ENCODE data around the gene SLC30A1. TPM values are rescaled to one million over a fixed set of nuclear protein-coding genes. Genes with fewer than 3 reads are reported as not detected.
A peak's percentile ranks its signal among the peaks of the same experiment; 100 is the strongest.

SLC30A1 gene
- polyA plus RNA-seq, 1 donor from 2014 or later, result 6.5 TPM

DNA sequence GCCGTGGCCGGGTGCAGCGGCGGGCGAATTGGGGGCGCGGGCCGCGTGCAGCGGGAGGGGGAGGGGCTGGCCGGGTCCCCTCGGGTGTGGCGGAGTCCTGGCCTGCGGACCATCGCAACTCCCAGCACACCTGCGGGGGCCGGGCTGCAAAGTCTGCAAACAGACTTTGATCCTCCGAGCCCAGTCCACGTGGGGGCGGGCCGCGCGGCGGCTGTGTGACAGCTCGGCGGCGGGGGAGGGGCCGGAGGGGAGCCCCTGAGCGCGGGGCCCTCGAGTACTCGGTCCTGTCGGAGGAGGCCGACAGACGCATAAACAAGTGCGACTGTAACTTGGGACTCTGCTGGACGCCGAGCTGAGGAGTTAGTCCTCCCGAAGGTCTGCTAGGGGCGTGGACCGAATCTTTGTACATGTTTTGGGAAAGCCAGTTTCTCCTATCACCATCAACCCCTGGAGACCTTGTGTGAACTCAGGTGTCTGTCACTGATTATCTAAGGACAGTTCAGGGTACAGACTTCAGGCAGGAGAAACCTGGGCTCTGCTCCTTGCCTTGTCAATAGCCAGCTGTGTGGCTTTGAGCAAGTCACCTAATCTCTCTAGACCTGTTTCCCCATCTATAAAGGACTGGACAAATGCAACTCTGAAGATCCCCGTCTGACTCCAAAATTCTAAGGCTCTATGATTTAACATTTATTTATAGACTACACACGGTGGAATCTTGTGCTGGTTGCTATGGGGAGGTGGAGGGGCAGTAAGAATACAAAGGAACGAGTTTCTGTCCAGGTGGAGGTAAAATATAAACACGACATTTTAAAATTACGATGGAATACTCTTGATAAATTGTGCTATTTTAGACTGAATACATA lies 710 bp upstream of the SLC30A1 start:
- TF ChIP-seq EP300 (conservative IDR thresholded peaks at IDR 0.05; ENCODE audit: poor library complexity, severe bottlenecking) (no peak), EZH2 (IDR thresholded peaks at IDR 0.05; ENCODE audit: borderline replicate concordance, insufficient read depth, low read length, poor library complexity, severe bottlenecking) (no peak), POLR2AphosphoS5 (IDR thresholded peaks at IDR 0.05) (no peak), MXI1 (conservative IDR thresholded peaks at IDR 0.05; ENCODE audit: poor library complexity, severe bottlenecking) (no peak), TAF1 (IDR thresholded peaks at IDR 0.05; ENCODE audit: low read depth) (no peak), SMC3 (conservative IDR thresholded peaks at IDR 0.05; ENCODE audit: poor library complexity) (no peak), RAD21 (conservative IDR thresholded peaks at IDR 0.05) (no peak)
- TF ChIP-seq, protein P1, sequence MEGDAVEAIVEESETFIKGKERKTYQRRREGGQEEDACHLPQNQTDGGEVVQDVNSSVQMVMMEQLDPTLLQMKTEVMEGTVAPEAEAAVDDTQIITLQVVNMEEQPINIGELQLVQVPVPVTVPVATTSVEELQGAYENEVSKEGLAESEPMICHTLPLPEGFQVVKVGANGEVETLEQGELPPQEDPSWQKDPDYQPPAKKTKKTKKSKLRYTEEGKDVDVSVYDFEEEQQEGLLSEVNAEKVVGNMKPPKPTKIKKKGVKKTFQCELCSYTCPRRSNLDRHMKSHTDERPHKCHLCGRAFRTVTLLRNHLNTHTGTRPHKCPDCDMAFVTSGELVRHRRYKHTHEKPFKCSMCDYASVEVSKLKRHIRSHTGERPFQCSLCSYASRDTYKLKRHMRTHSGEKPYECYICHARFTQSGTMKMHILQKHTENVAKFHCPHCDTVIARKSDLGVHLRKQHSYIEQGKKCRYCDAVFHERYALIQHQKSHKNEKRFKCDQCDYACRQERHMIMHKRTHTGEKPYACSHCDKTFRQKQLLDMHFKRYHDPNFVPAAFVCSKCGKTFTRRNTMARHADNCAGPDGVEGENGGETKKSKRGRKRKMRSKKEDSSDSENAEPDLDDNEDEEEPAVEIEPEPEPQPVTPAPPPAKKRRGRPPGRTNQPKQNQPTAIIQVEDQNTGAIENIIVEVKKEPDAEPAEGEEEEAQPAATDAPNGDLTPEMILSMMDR (IDR thresholded peaks at IDR 0.05; ENCODE audit: poor library complexity, severe bottlenecking), result no peak
- TF ChIP-seq, protein P2, sequence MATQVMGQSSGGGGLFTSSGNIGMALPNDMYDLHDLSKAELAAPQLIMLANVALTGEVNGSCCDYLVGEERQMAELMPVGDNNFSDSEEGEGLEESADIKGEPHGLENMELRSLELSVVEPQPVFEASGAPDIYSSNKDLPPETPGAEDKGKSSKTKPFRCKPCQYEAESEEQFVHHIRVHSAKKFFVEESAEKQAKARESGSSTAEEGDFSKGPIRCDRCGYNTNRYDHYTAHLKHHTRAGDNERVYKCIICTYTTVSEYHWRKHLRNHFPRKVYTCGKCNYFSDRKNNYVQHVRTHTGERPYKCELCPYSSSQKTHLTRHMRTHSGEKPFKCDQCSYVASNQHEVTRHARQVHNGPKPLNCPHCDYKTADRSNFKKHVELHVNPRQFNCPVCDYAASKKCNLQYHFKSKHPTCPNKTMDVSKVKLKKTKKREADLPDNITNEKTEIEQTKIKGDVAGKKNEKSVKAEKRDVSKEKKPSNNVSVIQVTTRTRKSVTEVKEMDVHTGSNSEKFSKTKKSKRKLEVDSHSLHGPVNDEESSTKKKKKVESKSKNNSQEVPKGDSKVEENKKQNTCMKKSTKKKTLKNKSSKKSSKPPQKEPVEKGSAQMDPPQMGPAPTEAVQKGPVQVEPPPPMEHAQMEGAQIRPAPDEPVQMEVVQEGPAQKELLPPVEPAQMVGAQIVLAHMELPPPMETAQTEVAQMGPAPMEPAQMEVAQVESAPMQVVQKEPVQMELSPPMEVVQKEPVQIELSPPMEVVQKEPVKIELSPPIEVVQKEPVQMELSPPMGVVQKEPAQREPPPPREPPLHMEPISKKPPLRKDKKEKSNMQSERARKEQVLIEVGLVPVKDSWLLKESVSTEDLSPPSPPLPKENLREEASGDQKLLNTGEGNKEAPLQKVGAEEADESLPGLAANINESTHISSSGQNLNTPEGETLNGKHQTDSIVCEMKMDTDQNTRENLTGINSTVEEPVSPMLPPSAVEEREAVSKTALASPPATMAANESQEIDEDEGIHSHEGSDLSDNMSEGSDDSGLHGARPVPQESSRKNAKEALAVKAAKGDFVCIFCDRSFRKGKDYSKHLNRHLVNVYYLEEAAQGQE (IDR thresholded peaks at IDR 0.05; ENCODE audit: borderline replicate concordance), result no peak
- H3F3A ChIP-seq (ENCODE audit: insufficient read depth, low read length, poor library complexity, severe bottlenecking), result no peaks in the 10 kb centered on the region
- H3K79me2 ChIP-seq (replicated peaks; ENCODE audit: insufficient read depth, low read length), result peaks cover 28% of the 10 kb centered on the region
- no peaks in the 10 kb centered on the region for H3K36me3 ChIP-seq (ENCODE audit: insufficient read depth, low read length)
- H2AFZ ChIP-seq (ENCODE audit: low read depth, low read length), result peak overlapping the region; percentile 10
- no peaks in the 10 kb centered on the region for H3K9me2 ChIP-seq (ENCODE audit: insufficient read depth, low read length)
- H3K27me3 ChIP-seq (ENCODE audit: insufficient read depth, low read depth, low read length), result no peaks in the 10 kb centered on the region
- no peak overlapping the region for H3K9ac ChIP-seq (ENCODE audit: low read length)
- H3K27ac ChIP-seq (ENCODE audit: low read length), result no peak overlapping the region
- no peaks in the 10 kb centered on the region for H4K20me1 ChIP-seq (ENCODE audit: insufficient read depth)
- H3K4me3 ChIP-seq (ENCODE audit: low read length), result peak overlapping the region; percentile 93
- H3K4me2 ChIP-seq (ENCODE audit: low read length), result peak overlapping the region; percentile 50
- H3K9me3 ChIP-seq (ENCODE audit: low read length), result no peaks in the 10 kb centered on the region

DNA sequence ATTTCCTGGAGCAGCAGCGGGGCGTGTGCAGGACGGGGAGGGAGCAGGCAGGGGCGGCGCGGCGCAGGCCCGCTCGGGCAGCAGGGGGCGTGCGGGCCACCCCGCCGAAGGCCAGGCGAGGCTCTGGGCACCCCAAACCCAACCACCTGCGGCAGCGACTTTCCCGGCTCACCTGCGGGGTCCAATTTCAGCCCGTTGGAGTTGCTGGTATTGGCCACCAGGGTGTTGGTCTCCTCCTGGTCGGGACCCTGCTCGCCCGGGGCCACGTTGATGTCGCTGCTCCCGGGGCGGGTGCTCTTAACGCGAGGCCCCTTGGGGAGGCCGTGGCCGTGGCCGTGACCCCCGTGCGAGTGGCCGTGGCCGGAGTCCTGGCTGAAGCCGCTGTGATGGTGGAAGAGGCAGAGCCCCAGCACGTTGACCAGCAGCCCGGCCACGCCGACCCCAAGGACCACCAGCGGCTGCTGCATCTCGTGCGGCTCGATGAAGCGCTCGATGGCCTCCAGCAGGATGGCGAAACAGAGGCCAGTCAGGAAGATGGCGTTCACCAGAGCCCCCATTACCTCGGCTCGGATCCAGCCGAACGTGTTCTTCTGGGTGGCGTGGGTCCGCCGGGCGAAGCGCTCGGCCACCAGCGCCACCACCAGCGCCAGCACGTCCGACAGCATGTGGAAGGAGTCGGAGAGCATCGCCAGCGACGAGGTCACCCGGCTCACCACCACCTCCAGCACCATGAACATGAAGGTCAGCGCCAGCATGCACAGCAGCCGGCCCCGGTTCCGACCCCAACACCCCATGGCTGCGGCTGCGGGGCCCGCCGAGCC lies 932 bp downstream of the SLC30A1 start:
- Histone ChIP-seq H3F3A (ENCODE audit: insufficient read depth, low read length, poor library complexity, severe bottlenecking) (no peaks in the 10 kb centered on the region), H3K9me3 (ENCODE audit: low read length) (no peaks in the 10 kb centered on the region), H4K20me1 (ENCODE audit: insufficient read depth) (no peaks in the 10 kb centered on the region), H3K9me2 (ENCODE audit: insufficient read depth, low read length) (no peaks in the 10 kb centered on the region), H3K27ac (ENCODE audit: low read length) (peak overlapping the region; percentile 6), H3K36me3 (ENCODE audit: insufficient read depth, low read length) (no peaks in the 10 kb centered on the region), H3K9ac (ENCODE audit: low read length) (peak overlapping the region; percentile 64), H2AFZ (ENCODE audit: low read depth, low read length) (peak overlapping the region; percentile 11), H3K4me3 (ENCODE audit: low read length) (peak overlapping the region; percentile 93), H3K27me3 (ENCODE audit: insufficient read depth, low read depth, low read length) (no peaks in the 10 kb centered on the region), H3K4me2 (ENCODE audit: low read length) (peak overlapping the region; percentile 84), H3K79me2 (replicated peaks; ENCODE audit: insufficient read depth, low read length) (peaks cover 36% of the 10 kb centered on the region)
- TF ChIP-seq EZH2 (IDR thresholded peaks at IDR 0.05; ENCODE audit: borderline replicate concordance, insufficient read depth, low read length, poor library complexity, severe bottlenecking) (no peak), SMC3 (conservative IDR thresholded peaks at IDR 0.05; ENCODE audit: poor library complexity) (peak; percentile 72), EP300 (conservative IDR thresholded peaks at IDR 0.05; ENCODE audit: poor library complexity, severe bottlenecking) (no peak), RAD21 (conservative IDR thresholded peaks at IDR 0.05) (peak; percentile 56), POLR2AphosphoS5 (IDR thresholded peaks at IDR 0.05) (peak; percentile 14), TAF1 (IDR thresholded peaks at IDR 0.05; ENCODE audit: low read depth) (peak; percentile 9), MXI1 (conservative IDR thresholded peaks at IDR 0.05; ENCODE audit: poor library complexity, severe bottlenecking) (peak; percentile 63)
- TF ChIP-seq, protein P1 (IDR thresholded peaks at IDR 0.05; ENCODE audit: poor library complexity, severe bottlenecking), result peak; percentile 82
- TF ChIP-seq, protein P2 (IDR thresholded peaks at IDR 0.05; ENCODE audit: borderline replicate concordance), result no peak

Measured in neural cell (in vitro differentiated cells).